ENCODE results near the gene C2CD4D.
A peak's percentile ranks its signal among the peaks of the same experiment; 100 is the strongest.
"Not testable (repeated sequence)": the region's sequence is repeated elsewhere in the genome, so short reads cannot be mapped to it uniquely, and the experiment has no call there.

The C2CD4D gene
- total RNA-seq = 1.6 to 4.2 (median 3.5) reads per million in 3 donors

DNA sequence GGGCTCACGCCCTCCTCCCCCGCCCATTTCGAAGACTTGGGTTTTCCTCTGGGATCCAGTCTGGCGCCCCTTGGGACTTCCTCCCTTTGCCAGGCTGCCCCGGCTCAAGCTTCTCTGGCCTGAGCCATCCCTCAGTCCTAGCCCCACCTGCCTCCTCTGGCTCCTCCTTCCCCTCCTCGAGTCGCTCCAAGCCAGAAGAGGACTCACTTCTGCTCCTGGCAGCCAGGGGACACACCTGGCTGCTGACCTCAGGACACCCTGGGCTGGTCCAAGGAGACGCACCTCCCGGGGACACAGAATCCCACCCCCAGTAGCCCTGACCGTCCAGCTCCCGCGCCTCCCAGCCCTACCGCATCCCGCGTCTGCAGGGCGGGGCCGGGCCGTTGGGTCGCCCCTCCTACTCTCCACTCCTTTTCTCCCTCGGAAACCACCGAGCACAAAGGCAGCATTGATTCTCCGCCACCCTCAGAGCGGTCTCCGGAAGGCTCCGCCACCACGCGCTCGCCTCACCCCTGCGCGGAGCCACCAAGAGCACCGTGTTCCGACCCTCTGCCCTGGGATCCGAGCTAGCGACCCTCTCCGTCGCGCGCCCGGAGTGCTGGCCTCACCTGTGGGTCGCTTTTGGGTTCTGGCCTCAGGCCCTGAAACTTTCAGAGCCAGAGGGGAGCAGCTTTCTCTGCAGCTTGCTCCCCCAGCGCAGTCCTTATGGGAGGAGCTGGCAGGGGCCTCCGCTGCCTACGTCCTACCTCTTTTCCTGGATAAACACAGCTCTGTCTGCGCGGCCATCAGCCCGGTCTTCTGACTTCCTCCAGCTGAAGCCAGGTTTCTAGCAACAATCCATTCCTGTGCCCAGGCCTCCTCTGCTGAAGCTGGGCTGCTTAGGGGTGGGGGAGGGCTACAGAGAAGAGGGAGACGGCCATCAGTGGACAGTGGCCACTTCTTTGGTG, at the start of gene C2CD4D:
Gene C2CD4D (minus strand): TSS at position 364 of the 947 bp plus-strand sequence. CDS start 831 bp downstream, outside the sequence.
- H3K4me1 ChIP-seq (ENCODE audit: control insufficient read depth, insufficient read depth, low read length, poor library complexity, severe bottlenecking) = peaks cover 48% of the 10 kb centered on the region
- peak within 1 kb of the TSS; percentile 80 for H3K27ac ChIP-seq (ENCODE audit: insufficient read depth, low read length, poor library complexity, severe bottlenecking)
- no peaks in the 10 kb centered on the region for H3K36me3 ChIP-seq (ENCODE audit: control insufficient read depth, insufficient read depth, low read length)
- peak; percentile 64 to 67 (median 67) for DNase-seq
- H3K9me3 ChIP-seq (ENCODE audit: control insufficient read depth, low read length) = no peaks in the 10 kb centered on the region
- peak within 1 kb of the TSS; percentile 63 for H3K4me3 ChIP-seq (ENCODE audit: insufficient read depth, low read depth, low read length, poor library complexity, severe bottlenecking)
- no peaks in the 10 kb centered on the region for H3K27me3 ChIP-seq (replicated peaks; ENCODE audit: control insufficient read depth, insufficient read depth, low read length, poor library complexity, severe bottlenecking)

DNA sequence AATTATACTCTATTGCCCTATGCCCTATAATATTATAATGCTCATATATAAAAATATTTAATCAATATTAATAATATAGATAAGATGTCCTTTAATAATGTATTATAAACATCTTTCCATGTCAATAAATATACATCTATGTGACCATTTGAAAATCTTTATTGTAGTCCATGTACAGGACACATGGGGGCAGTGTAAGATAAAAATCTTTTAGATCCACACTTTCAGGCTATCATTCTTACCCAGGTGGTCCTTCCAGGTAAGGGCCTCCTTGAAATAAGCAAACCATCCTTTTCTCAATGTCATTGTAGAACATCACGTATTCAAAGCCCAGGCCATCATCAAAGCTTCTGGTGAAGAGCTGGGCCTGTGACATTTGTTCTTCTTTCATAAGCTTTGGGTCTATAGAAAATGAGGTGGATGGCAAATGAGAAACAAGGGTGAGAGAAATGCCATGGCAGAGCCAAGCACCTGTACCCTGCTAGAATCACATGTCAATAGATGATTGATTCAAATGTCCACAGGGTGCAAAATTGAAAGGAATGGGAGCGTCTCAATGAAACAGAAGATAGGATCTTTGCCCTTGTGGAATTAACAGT, 49.5 kb upstream of the C2CD4D start:
- no peaks in the 10 kb centered on the region for H3K9me3 ChIP-seq (ENCODE audit: control insufficient read depth, low read length)
- DNase-seq = no peak

DNA sequence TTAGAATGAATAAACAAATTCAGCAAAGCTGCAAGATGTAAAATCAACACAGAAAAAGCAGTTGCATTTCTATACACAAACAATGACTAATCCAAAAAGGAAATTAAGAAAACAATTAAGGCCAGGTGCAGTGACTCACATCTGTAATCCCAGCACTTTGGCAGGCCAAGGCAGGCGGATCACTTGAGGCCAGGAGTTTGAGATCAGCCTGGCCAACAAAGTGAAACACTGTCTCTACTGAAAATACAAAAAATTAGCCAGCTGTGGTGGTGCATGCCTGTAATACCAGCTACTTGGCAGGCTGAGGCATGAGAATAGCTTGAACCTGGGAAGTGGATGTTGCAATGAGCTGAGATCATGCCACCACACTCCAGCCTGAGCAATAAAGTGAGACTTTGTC, 47.4 kb upstream of the C2CD4D start:
- H3K4me3 ChIP-seq (ENCODE audit: insufficient read depth, low read depth, low read length, poor library complexity, severe bottlenecking) = no peak overlapping the region
- DNase-seq = no peak
- no peaks in the 10 kb centered on the region for H3K4me1 ChIP-seq (ENCODE audit: control insufficient read depth, insufficient read depth, low read length, poor library complexity, severe bottlenecking)
- H3K9me3 ChIP-seq (ENCODE audit: control insufficient read depth, low read length) = no peaks in the 10 kb centered on the region
- no peak overlapping the region for H3K27ac ChIP-seq (ENCODE audit: insufficient read depth, low read length, poor library complexity, severe bottlenecking)
- H3K36me3 ChIP-seq (ENCODE audit: control insufficient read depth, insufficient read depth, low read length) = peaks cover 9% of the 10 kb centered on the region
- no peaks in the 10 kb centered on the region for H3K27me3 ChIP-seq (replicated peaks; ENCODE audit: control insufficient read depth, insufficient read depth, low read length, poor library complexity, severe bottlenecking)

More for the DNA sequence above, 49.5 kb upstream of the C2CD4D start:
- Histone ChIP-seq H3K4me1 (ENCODE audit: control insufficient read depth, insufficient read depth, low read length, poor library complexity, severe bottlenecking) (no peaks in the 10 kb centered on the region), H3K27ac (ENCODE audit: insufficient read depth, low read length, poor library complexity, severe bottlenecking) (no peak overlapping the region), H3K36me3 (ENCODE audit: control insufficient read depth, insufficient read depth, low read length) (peaks cover 19% of the 10 kb centered on the region), H3K27me3 (replicated peaks; ENCODE audit: control insufficient read depth, insufficient read depth, low read length, poor library complexity, severe bottlenecking) (no peaks in the 10 kb centered on the region), H3K4me3 (ENCODE audit: insufficient read depth, low read depth, low read length, poor library complexity, severe bottlenecking) (no peak overlapping the region)

DNA sequence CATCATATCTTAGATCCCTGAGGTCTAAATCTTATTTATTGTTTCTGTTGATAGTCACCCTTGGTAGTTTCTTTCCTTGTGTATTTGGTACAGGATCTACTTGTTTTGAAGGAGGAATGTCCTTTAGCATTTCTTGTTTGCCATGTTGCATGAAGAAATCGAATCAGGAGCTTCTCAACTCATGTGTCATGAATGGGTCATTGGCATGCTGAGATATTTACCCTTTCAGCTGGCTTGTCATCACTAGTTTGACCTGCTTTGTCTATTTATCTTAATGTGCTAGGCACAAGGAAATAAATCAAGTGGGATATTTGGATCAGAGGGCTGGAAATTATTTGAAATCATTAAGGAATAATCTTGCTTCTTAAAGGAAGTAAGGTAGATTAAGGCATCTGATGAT, 45.9 kb upstream of the C2CD4D start:
- H3K36me3 ChIP-seq (ENCODE audit: control insufficient read depth, insufficient read depth, low read length) = peaks cover 9% of the 10 kb centered on the region
- no peak for DNase-seq

DNA sequence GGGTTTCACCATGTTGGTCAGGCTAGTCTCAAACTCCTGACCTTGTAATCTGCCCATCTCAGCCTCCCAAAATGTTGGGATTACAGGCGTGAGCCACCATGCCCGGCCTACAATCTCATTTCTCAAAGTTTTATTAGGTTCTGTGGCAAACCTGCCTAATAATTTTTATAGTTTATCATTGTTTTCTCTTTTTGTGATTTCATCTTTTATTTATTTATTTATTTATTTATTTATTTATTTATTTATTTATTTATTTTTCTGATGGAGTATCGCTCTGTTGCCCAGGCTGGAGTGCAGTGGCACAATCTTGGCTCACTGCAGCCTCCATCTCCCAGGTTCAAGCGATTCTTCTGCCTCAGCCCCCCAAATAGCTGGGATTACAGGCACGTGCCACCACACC, 45.3 kb upstream of the C2CD4D start:
- not testable (repeated sequence) for H3K9me3 ChIP-seq (ENCODE audit: control insufficient read depth, low read length); H3K4me1 ChIP-seq (ENCODE audit: control insufficient read depth, insufficient read depth, low read length, poor library complexity, severe bottlenecking); DNase-seq; H3K27ac ChIP-seq (ENCODE audit: insufficient read depth, low read length, poor library complexity, severe bottlenecking); H3K27me3 ChIP-seq (replicated peaks; ENCODE audit: control insufficient read depth, insufficient read depth, low read length, poor library complexity, severe bottlenecking); H3K36me3 ChIP-seq (ENCODE audit: control insufficient read depth, insufficient read depth, low read length); H3K4me3 ChIP-seq (ENCODE audit: insufficient read depth, low read depth, low read length, poor library complexity, severe bottlenecking)

More for the DNA sequence above, 45.9 kb upstream of the C2CD4D start:
- no peak overlapping the region for H3K27ac ChIP-seq (ENCODE audit: insufficient read depth, low read length, poor library complexity, severe bottlenecking)
- H3K9me3 ChIP-seq (ENCODE audit: control insufficient read depth, low read length) = no peaks in the 10 kb centered on the region
- H3K27me3 ChIP-seq (replicated peaks; ENCODE audit: control insufficient read depth, insufficient read depth, low read length, poor library complexity, severe bottlenecking) = no peaks in the 10 kb centered on the region
- H3K4me3 ChIP-seq (ENCODE audit: insufficient read depth, low read depth, low read length, poor library complexity, severe bottlenecking) = no peak overlapping the region
- no peaks in the 10 kb centered on the region for H3K4me1 ChIP-seq (ENCODE audit: control insufficient read depth, insufficient read depth, low read length, poor library complexity, severe bottlenecking)

DNA sequence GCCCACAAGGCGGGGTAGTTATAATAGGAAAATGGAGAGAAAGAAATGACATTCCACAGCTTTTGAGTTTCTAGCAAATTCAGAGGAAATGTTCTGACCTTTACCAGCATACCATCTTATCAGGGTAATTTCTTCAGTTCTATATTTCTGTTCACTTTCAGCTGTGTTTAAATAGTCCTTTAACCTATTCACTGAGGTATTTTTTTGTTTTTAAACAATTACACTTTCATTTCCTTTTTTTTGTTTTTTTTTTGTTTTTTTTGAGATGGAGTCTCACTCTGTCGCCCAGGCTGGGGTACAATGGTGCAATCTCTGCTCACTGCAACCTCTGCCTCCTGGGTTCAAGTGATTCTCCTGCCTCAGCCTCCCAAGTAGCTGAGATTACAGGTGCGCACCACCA, 44.8 kb upstream of the C2CD4D start:
- not testable (repeated sequence) for H3K4me3 ChIP-seq (ENCODE audit: insufficient read depth, low read depth, low read length, poor library complexity, severe bottlenecking); H3K27me3 ChIP-seq (replicated peaks; ENCODE audit: control insufficient read depth, insufficient read depth, low read length, poor library complexity, severe bottlenecking); H3K4me1 ChIP-seq (ENCODE audit: control insufficient read depth, insufficient read depth, low read length, poor library complexity, severe bottlenecking); DNase-seq; H3K9me3 ChIP-seq (ENCODE audit: control insufficient read depth, low read length); H3K27ac ChIP-seq (ENCODE audit: insufficient read depth, low read length, poor library complexity, severe bottlenecking); H3K36me3 ChIP-seq (ENCODE audit: control insufficient read depth, insufficient read depth, low read length)

DNA sequence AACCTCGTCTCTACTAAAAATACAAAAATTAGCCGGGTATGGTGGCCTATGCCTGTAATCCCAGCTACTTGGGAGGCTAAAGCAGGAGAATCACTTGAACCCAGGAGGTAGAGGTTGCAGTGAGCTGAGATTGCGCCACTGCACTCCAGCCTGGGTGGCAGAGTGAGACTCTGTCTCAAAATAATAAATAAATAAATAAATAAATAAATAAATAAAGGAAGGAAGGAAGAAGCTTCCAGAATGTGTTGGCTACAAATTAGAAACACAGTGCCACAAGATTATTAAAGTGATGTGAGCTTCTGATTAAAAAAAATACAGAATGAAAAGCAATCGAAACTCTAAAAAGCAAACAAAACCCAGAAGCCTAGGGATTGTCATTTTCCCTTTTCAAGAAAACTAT, 44.3 kb upstream of the C2CD4D start:
- H3K27ac ChIP-seq (ENCODE audit: insufficient read depth, low read length, poor library complexity, severe bottlenecking); H3K9me3 ChIP-seq (ENCODE audit: control insufficient read depth, low read length); DNase-seq; H3K36me3 ChIP-seq (ENCODE audit: control insufficient read depth, insufficient read depth, low read length); H3K4me1 ChIP-seq (ENCODE audit: control insufficient read depth, insufficient read depth, low read length, poor library complexity, severe bottlenecking); H3K4me3 ChIP-seq (ENCODE audit: insufficient read depth, low read depth, low read length, poor library complexity, severe bottlenecking); H3K27me3 ChIP-seq (replicated peaks; ENCODE audit: control insufficient read depth, insufficient read depth, low read length, poor library complexity, severe bottlenecking): not testable (repeated sequence)

DNA sequence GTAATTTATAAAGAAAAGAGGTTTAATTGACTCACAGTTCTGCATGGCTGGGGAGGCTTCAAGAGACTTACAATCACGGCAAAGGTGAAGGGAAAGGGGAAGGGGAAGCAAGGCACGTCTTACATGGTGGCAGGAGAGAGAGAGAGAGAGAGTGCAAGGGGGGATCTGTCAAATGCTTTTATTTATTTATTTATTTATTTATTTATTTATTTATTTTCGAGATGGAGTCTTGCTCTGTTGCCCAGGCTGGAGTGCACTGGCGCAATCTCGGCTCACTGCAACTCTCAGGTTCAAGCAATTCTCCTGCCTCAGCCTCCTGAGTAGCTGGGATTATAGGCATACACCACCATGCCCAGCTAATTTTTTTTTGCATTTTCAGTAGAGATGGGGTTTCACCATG, 43.3 kb upstream of the C2CD4D start:
- not testable (repeated sequence) for DNase-seq; H3K4me1 ChIP-seq (ENCODE audit: control insufficient read depth, insufficient read depth, low read length, poor library complexity, severe bottlenecking); H3K27ac ChIP-seq (ENCODE audit: insufficient read depth, low read length, poor library complexity, severe bottlenecking); H3K4me3 ChIP-seq (ENCODE audit: insufficient read depth, low read depth, low read length, poor library complexity, severe bottlenecking); H3K36me3 ChIP-seq (ENCODE audit: control insufficient read depth, insufficient read depth, low read length); H3K27me3 ChIP-seq (replicated peaks; ENCODE audit: control insufficient read depth, insufficient read depth, low read length, poor library complexity, severe bottlenecking); H3K9me3 ChIP-seq (ENCODE audit: control insufficient read depth, low read length)

DNA sequence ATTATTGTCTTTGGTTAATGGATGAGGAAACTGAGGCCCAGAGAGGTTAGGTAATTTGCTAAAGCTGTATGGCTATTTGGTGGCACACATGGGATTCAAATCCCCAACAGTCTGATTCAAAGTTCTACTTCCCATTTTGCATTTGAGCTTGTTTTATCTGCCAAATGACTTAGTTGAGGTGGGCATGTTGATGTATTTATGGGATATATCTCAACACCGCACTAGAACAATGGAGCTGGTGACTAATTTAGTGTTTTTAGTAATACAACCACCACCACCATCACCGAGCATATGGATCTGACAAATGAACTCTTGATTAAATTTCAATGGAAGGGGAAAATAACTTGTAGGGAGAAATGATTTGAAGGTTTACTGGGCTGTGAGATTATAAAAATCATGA, 42.8 kb upstream of the C2CD4D start:
- Histone ChIP-seq H3K4me1 (ENCODE audit: control insufficient read depth, insufficient read depth, low read length, poor library complexity, severe bottlenecking) (no peaks in the 10 kb centered on the region), H3K36me3 (ENCODE audit: control insufficient read depth, insufficient read depth, low read length) (peaks cover 1% of the 10 kb centered on the region), H3K9me3 (ENCODE audit: control insufficient read depth, low read length) (no peaks in the 10 kb centered on the region), H3K27me3 (replicated peaks; ENCODE audit: control insufficient read depth, insufficient read depth, low read length, poor library complexity, severe bottlenecking) (no peaks in the 10 kb centered on the region), H3K27ac (ENCODE audit: insufficient read depth, low read length, poor library complexity, severe bottlenecking) (no peak overlapping the region), H3K4me3 (ENCODE audit: insufficient read depth, low read depth, low read length, poor library complexity, severe bottlenecking) (no peak overlapping the region)
- no peak for DNase-seq

DNA sequence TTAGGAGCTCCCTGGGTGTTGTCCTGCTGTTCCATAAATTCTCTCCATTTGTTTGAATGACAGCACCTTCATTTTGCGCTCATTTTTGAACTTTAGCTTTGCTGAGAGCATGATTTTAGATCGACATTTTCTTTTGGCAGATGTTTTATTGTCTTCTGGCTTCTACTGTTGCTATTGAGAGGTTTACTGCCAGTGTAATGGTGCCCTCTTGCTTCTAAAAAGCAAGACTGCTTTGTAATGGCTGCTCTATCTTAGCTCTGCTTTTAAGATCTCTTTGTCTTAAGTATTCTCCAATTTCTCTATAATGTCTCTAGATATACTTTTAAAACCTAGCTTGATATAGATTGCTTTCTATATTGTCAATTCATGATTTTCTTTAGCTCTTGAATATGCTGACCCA, 41.9 kb upstream of the C2CD4D start:
- Histone ChIP-seq H3K9me3 (ENCODE audit: control insufficient read depth, low read length) (no peaks in the 10 kb centered on the region), H3K4me3 (ENCODE audit: insufficient read depth, low read depth, low read length, poor library complexity, severe bottlenecking) (no peak overlapping the region), H3K36me3 (ENCODE audit: control insufficient read depth, insufficient read depth, low read length) (no peaks in the 10 kb centered on the region), H3K4me1 (ENCODE audit: control insufficient read depth, insufficient read depth, low read length, poor library complexity, severe bottlenecking) (no peaks in the 10 kb centered on the region), H3K27ac (ENCODE audit: insufficient read depth, low read length, poor library complexity, severe bottlenecking) (no peak overlapping the region), H3K27me3 (replicated peaks; ENCODE audit: control insufficient read depth, insufficient read depth, low read length, poor library complexity, severe bottlenecking) (no peaks in the 10 kb centered on the region)
- DNase-seq = no peak

Measured in effector memory CD4-positive, alpha-beta T cell (primary cell).